ENCODE measurements around the gene MAZ.

Gene MAZ

DNA sequence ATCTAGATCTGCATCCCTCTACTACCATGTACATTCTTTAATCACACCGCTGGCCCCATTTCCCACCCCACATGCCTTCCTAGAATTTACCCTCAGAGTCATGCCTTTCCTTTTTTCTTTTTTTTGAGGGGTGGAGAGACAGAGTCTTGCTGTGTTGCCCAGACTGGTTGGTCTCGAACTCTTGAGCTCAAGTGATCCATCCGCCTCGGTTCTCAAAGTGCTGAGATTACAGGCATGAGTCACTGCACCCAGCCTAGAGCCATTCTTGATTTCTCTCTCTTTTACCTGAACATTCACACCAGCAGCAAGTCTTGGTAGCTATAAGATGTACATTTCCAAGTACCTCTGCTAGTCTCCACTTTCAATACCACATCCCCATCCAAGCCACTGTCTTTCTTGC lies 11.8 kb downstream of the MAZ start:
- no peak for TF ChIP-seq CTCF (IDR thresholded peaks at IDR 0.05; ENCODE audit: low read depth, low read length)
- no peak for DNase-seq (ENCODE audit: extremely low read depth, low read depth)

DNA sequence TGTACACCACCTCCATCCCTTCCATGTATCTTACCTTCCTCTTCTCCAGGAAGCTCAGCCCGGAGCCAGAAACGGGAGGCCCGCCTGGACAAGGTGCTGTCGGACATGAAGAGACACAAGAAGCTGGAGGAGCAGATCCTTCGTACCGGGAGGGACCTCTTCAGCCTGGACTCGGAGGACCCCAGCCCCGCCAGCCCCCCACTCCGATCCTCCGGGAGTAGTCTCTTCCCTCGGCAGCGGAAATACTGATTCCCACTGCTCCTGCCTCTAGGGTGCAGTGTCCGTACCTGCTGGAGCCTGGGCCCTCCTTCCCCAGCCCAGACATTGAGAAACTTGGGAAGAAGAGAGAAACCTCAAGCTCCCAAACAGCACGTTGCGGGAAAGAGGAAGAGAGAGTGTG lies 13.2 kb downstream of the MAZ start:
- no peak for DNase-seq (ENCODE audit: extremely low read depth, low read depth)
- no peak; the same call in 1 of the 2 replicates for TF ChIP-seq CTCF (IDR thresholded peaks at IDR 0.05; ENCODE audit: low read depth, low read length)

- no peak for TF ChIP-seq CTCF (IDR thresholded peaks at IDR 0.05; ENCODE audit: low read depth, low read length)
- no peak for DNase-seq (ENCODE audit: extremely low read depth, low read depth)
These were observed 14.0 kb downstream of the MAZ start, which contains the start of gene MVP for GRCh38 chr16:29820271-29820701. Gene MVP (plus strand): TSS chr16:29820462. CDS start chr16:29830550, 10,088 bp downstream.

GRCh38 chr16:29820730-29821642 lies 14.7 kb downstream of the MAZ start:
- no peak for TF ChIP-seq CTCF (IDR thresholded peaks at IDR 0.05; ENCODE audit: low read depth, low read length)
- DNase-seq (ENCODE audit: extremely low read depth, low read depth) = no peak

DNA sequence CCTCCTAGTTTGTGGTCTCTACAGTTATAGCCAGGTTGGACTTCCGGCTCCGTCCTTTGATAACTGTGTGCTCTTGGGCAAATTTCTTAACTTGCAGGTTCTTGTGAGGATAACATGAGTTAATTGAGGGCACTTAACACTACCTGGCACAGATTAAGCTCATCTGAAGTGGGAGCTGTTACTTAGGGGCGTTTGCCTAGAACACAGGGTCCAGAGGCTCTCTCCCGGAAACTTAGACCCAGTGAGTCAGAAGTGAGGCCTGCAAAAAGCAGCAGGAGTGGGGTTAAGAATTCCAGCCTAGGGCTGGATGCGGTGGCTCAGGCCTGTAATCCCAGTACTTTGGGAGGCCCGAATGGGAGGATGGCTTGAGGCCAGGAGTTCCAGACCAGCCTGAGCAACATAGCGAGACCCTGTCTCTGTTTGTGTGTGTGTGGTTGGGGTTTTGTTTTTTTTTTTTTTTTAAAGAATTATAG lies 15.3 kb downstream of the MAZ start:
- no peak for TF ChIP-seq CTCF (IDR thresholded peaks at IDR 0.05; ENCODE audit: low read depth, low read length)
- no peak for DNase-seq (ENCODE audit: extremely low read depth, low read depth)

- no peak for TF ChIP-seq CTCF (IDR thresholded peaks at IDR 0.05; ENCODE audit: low read depth, low read length)
- DNase-seq (ENCODE audit: extremely low read depth, low read depth) = no peak
These were observed 18.3 kb downstream of the MAZ start for GRCh38 chr16:29824589-29825144.

Data from AG09319 (cell line).